NAMALWA (cell line): Measurements from ENCODE around the gene ANKRD40.
A peak's percentile ranks its signal among the peaks of the same experiment; 100 is the strongest.

Experiments used
- DNase-seq: peaks from one replicate; pipeline ENCODE4 v3.0.0-alpha.2; 2015; ENCODE audit warnings: low spot score

The ANKRD40 gene

GRCh38 chr17:50649042-50649908, 58.4 kb downstream of the ANKRD40 start:
- DNase-seq: peak; percentile 61

- no peak for DNase-seq
These were observed 60.5 kb downstream of the ANKRD40 start for GRCh38 chr17:50647187-50647586.

GRCh38 chr17:50645748-50646682, 61.7 kb downstream of the ANKRD40 start:
- DNase-seq: no peak
